ENCODE results near the gene SLC35G2. TPM values are rescaled to one million over a fixed set of nuclear protein-coding genes. Genes with fewer than 3 reads are reported as not detected.
A peak's percentile ranks its signal among the peaks of the same experiment; 100 is the strongest.
"Not testable (repeated sequence)": the region's sequence is repeated elsewhere in the genome, so short reads cannot be mapped to it uniquely, and the experiment has no call there.

Gene SLC35G2
- total RNA-seq (ENCODE audit: insufficient read depth, low replicate concordance): 20.9 TPM

GRCh38 chr3:136818769-136819391, at the start of gene SLC35G2:
TSS of gene SLC35G2 (plus strand) at chr3:136819126. CDS start at chr3:136854461, 35,335 bp downstream.
- DNase-seq (ENCODE audit: low spot score): peak; percentile 17

GRCh38 chr3:136772709-136773108, 46.2 kb upstream of the SLC35G2 start:
- DNase-seq (ENCODE audit: low spot score): no peak

- no peak for DNase-seq (ENCODE audit: low spot score)
Measured at GRCh38 chr3:136778865-136779264, 40.1 kb upstream of the SLC35G2 start.

DNA sequence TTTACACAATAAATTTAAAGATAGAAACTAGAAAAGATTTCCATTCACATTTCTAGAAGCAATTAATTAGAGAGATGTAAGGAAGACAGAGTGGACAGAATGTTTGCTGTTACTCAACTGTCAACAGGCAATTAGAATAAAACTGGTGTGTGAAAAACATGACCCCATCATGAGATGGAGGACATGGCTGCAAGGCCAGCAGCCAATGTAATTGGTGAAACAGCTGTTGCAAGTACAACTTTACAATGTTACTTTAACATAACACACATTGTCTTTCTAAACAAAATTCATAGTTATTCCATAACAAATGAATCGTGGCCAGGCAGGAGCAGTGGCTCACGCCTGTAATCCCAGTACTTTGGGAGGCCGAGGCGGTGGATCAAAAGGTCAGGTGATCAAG, 38.2 kb upstream of the SLC35G2 start:
- DNase-seq (ENCODE audit: low spot score): no peak

- no peak for DNase-seq (ENCODE audit: low spot score)
Measured at GRCh38 chr3:136783708-136784191, 35.2 kb upstream of the SLC35G2 start.

DNA sequence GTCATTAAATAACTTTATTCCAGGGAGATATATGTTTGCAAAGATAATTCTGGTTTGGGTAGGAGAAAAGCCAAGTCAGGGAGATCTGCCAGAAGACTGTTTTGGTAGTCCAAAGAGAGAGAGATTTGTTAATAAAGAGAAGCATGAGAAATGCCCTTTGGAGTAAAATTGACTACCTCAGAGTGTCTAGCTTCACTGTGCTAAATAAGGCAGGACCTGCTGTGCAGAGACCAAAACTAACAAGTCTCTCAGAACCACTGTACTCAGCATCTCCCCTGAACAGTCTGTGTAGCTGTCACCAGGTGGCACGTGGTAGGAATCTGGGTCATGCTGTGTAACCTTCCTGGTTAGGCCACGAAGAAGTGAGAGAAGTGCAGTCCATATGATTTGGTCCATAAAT, 31.6 kb upstream of the SLC35G2 start:
- peak; percentile 5 for DNase-seq (ENCODE audit: low spot score)

DNA sequence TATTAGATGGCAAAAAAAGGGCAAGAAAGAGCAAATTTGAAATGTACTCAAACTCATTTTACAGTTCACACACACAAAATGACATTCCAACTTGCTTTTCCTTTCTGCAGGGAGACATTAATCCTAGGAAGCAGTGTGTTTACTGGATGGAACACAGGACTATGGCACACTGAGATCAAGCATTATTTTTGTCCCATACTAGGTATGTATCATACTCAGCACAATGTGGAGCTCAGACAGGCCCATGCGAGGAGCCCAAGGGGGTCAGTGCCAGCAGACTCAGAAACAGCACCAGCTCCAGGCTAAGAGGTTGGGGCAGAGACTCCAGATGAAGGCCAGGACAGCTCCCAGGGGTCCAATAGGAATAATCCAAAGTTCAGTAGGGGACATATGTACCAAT, 30.8 kb upstream of the SLC35G2 start:
- no peak for DNase-seq (ENCODE audit: low spot score)

DNA sequence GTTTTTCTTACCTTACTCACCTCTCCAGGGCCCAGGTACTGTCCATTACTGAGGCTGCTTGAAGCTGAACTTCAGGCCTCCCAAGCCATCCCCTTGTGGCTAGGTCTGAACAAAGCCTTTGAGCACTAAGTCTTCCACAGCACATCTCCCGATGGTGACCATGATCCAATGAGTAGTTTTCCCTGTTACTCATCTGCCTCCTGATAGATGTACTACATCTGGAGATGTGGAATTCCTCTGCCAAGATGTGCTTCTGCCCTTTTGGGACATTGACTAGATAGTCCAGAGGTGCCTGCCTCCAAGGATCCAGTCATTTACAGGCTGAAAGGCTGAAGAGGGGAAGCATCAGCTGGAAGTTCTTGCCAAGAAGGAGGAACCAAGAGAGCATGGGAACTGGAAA, 28.9 kb upstream of the SLC35G2 start:
- DNase-seq (ENCODE audit: low spot score): no peak

GRCh38 chr3:136790786-136791185, 28.1 kb upstream of the SLC35G2 start:
- DNase-seq (ENCODE audit: low spot score): no peak

GRCh38 chr3:136792556-136793330, 26.2 kb upstream of the SLC35G2 start:
- DNase-seq (ENCODE audit: low spot score): no peak

DNA sequence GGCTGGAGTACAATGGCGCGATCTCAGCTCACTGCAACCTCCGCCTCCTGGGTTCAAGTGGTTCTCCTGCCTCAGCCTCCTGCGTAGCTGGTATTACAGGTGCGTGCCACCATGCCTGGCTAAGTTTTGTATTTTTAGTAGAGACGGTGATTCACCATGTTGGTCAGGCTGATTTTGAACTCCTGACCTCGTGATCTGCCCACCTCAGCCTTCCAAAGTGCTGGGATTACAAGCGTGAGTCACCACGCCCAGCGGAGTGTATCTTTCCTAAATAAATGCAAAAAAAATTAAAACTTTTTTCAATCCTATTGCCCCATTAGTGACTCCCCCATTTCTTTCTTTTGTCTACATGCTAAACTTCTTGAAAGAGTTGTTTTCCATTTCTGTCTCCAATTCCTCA, 17.8 kb upstream of the SLC35G2 start:
- DNase-seq (ENCODE audit: low spot score): not testable (repeated sequence)

DNA sequence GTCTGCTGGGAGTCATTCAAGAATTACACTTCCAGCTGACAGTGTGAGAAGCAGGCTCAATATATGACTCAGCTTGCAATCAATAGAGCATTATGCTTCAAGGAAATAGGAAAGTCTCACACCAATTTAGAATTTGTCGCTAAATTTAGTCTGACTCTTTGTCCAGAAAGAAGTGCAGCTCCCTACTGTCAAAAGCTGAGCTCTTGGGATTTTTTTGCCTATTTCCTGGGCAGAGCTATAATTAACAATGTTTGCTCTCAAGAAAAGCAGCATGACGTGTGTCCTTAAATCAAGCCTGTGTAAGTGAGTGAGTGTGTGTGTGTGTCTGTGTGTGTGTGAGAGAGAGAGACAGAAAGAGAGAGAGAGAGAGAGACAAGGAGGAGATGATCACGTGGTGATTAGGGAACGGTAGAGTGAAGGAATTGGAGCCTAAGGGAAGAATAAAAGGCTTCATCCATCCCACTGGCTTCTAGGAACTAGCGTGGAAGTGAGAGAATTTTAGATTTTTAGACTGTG, 16.4 kb upstream of the SLC35G2 start:
- DNase-seq (ENCODE audit: low spot score): peak; percentile 15

- no peak for DNase-seq (ENCODE audit: low spot score)
Measured at GRCh38 chr3:136804141-136804540, 14.8 kb upstream of the SLC35G2 start.

DNA sequence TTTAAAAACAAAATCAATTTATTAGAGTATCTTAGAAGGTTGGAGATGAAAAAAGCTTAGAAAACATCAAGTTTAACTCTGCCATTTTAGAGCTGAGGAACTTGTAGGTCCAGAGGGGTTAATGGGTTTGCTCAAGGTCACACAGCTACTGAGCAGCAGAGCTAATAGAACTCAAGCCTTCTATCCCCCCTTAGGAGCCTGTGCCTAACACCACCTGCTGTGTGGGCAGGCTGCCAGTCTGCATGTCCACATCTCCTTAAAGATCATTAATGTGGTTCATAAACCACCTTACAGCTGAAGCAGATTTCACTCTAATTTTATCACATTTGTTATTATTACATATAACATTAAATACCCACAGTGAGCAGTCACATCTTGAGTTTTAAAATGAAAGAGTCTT, 14.1 kb upstream of the SLC35G2 start:
- DNase-seq (ENCODE audit: low spot score): no peak

DNA sequence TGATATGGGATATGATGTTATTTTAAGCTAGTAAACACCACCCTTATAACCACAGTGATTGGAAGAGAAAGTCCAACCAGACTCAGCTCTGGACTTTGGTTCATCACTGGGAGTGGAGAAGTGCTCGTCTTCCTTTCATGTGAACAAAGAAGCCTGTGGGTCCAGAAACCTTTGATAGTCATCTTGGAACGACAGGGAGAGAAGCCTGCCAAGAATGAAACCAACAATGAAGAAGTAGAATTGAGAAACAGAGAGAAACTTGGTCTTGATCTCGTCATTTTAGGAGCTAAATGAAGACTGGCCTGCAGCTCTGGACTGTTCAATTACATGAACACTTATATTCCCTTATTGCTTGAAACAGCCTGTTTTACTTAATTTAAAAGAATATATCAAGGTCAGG, 13.1 kb upstream of the SLC35G2 start:
- no peak for DNase-seq (ENCODE audit: low spot score)

DNA sequence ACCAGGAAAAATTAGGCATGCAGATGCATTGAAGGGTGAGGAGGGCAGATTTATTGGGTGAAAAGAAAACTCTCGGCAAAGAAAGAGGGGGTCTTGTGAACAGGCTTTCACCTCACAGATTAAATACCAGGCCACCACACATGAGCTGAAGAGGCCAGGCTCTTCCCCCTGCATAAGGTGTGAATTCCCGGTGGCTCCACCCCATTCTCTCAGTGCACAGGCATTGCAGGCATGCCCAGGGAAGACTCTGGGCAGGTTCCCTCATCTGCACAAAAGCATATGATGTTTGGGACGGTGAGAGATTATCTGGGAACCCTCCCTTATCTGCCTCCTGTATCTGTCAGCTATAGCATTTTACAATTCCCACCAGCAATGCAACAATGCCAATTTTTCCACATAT, 7.2 kb upstream of the SLC35G2 start:
- no peak for DNase-seq (ENCODE audit: low spot score)

- DNase-seq (ENCODE audit: low spot score): no peak
Measured at GRCh38 chr3:136817448-136817847, 1.5 kb upstream of the SLC35G2 start.

GRCh38 chr3:136818191-136818768, 646 bp upstream of the SLC35G2 start:
- DNase-seq (ENCODE audit: low spot score): peak; percentile 3

- DNase-seq (ENCODE audit: low spot score): no peak
Measured at GRCh38 chr3:136819392-136819730, 435 bp downstream of the SLC35G2 start.

- DNase-seq (ENCODE audit: low spot score): peak; percentile 41
Measured at GRCh38 chr3:136819731-136820679, 1.1 kb downstream of the SLC35G2 start.

DNA sequence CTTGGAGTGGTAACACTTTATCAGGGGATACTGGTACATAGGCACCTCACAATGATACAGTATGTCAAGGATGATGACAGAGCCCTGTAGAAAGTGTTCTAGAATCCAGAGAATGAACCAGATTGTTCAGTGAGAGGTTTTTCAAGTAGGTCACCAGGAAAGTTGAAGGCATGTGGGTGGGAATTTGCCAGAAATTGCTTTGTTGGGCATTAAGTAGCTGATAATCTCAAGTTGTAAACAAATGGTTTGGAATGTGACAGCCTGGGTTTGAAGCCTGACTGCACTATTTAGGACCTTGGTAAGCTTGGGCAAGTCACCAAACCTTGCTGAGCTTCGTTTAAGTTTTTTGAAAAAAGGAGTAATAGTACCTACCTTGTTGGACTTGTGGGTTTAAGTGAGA, 12.5 kb downstream of the SLC35G2 start:
- DNase-seq (ENCODE audit: low spot score): no peak
